ENCODE measurements around the gene OR6C74.

The OR6C74 gene

GRCh38 chr12:55244309-55244708, at the start of gene OR6C74:
OR6C74 (plus strand) TSS chr12:55244609; CDS start chr12:55247288, 2,679 bp downstream.
- DNase-seq: no peak

DNA sequence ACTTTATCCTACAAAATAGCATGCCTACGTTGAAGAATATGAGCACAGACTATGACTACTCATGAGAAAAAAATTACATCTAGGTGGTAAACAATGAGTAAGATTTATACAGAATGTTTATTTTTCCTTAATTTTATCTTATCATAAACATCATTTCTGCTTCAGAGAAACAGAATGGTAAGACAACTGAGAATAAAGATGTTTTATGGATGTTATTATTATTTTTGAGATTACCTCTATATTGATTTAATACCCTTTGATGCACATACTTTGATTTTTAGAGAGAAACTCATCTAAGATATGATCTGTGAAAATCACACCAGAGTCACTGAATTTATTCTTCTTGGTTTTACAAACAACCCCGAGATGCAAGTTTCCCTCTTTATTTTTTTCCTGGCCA, 23.7 kb upstream of the OR6C74 start, which contains the start of gene OR10A7:
Gene OR10A7, plus strand, starts transcription at position 301 of the 400 bp plus-strand sequence. Its CDS starts 0 bp downstream, at position 301.
- DNase-seq: no peak

- DNase-seq: no peak
These were observed 17.9 kb upstream of the OR6C74 start for GRCh38 chr12:55226523-55226922.

DNA sequence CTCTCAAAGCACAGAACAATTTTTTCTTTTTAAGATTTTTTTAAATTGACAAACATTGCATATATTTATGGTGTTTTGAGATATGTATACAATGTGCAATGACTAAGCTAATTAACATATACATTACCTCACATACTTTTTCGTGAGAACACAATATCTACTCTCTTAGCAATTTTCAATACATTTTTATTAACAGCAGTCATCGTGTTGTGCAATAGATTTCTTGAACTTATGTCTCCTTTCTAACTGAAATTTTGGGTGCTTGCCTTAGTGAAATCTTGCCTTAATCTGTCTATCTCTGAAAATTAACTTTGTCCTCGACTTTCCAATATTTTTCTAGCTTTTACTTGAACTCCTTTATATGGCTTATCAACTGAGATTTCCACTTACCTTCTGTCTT, 16.8 kb upstream of the OR6C74 start:
- DNase-seq: no peak

- DNase-seq: no peak
These were observed 1.8 kb downstream of the OR6C74 start for GRCh38 chr12:55246159-55246558.

DNA sequence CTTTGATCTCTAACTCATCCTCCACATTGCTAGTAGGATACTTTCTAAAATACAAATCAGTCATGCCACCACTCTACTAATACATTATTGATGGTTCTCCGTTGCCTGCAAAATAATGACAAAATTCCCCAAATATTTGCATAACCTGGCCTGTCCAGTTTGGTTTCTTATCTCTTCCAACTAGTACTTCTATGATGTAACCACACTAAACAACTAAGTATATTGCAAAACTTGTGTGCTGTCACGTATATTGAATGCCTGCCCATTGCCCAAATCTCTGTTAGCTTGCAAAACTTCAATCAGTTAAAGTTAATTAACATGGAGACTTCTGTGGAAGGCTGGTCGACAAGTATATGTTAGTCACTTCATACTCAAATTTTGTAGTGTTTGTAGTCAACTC, 6.5 kb downstream of the OR6C74 start:
- DNase-seq: no peak

GRCh38 chr12:55253281-55253680, 8.9 kb downstream of the OR6C74 start:
- no peak for DNase-seq

DNA sequence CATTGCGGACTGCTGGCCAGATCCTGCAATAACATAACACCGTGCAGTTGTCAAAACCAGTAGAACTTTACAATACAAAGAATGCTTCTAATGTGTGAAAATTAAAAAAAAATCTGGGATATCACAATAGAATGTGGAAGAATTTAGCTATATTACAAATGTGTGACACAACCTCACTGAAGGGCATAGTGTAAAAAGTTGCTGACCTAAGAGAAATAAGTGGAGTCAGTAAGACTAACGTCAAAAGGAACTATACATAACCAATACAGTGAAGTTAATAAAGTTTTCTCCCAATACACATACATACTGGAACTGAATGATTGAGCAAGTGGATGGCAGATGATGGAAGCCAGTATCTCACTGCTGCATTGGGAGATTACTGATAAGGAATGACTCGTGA, 12.4 kb downstream of the OR6C74 start:
- DNase-seq: no peak

- DNase-seq: no peak
These were observed 13.9 kb downstream of the OR6C74 start for GRCh38 chr12:55258303-55258702.

DNA sequence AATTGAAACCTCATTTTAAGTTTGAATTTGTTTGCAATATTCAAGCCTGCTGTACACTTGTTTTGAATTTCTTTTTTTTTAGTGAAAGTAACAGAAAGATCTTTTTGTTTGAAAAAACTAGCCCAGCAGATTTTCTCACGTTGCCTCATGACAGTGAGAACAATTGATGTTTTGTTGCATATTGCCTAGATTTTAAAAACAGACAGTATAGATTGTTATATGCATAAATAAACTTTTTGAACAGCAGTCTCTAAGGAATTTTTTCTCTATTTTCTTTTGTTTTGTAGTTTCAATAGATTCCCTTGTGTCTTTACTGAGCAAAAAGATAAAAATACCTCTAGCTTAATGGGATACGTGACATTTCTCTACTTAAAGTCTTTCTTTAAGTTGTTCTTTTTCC, 36.6 kb downstream of the OR6C74 start:
- DNase-seq: no peak

DNA sequence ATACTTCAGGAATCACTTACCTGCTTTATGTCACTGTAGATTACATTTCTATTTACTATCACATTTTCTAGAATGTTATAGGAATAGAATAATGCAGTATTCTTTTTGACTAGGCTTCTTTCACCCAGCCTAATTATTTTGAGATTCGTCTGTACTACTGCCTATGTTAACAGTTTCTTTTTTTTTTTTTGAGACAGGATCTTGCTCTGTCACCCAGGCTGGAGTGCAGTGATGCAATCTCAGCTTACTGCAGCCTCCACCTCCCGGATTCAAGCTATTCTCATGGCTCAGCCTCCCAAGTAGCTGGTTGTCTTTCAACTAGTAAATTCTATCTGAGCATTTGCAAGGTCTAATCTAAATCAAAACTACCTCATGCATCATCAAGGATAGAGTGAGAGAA, 45.6 kb downstream of the OR6C74 start:
- no peak for DNase-seq
